ENCODE measurements around the gene FAM163B. TPM values are rescaled to one million over a fixed set of nuclear protein-coding genes. Genes with fewer than 3 reads are reported as not detected.

FAM163B gene
- polyA plus RNA-seq, 1 donor (not counting 4 experiments of a cell fraction or from before 2014, with no cell fraction given) = not detected

- TF ChIP-seq CTCF (optimal IDR thresholded peaks at IDR 0.05 in 1 of 3, IDR thresholded peaks at IDR 0.05 in 1 of 3, conservative IDR thresholded peaks at IDR 0.05 in 1 of 3; ENCODE audit: extremely low read depth in 1 of 3, insufficient read depth in 2 of 3, low read length in 3 of 3) (no peak), EZH2 (IDR thresholded peaks at IDR 0.05; ENCODE audit: low read length) (no peak)
- H3K36me3 ChIP-seq (ENCODE audit: control insufficient read depth in 2 of 2, extremely low read depth in 1 of 2, insufficient read depth in 2 of 2, low read length in 2 of 2) = no peaks in the 10 kb centered on the region
- H2AFZ ChIP-seq (ENCODE audit: control insufficient read depth, low read length) = no peak overlapping the region
- H4K20me1 ChIP-seq (ENCODE audit: control insufficient read depth, extremely low read depth, insufficient read depth, low read length) = no peaks in the 10 kb centered on the region
- H3K79me2 ChIP-seq (ENCODE audit: control insufficient read depth, insufficient read depth, low read length) = no peaks in the 10 kb centered on the region
- dilution Hi-C loops (cut with MboI; ENCODE audit: extremely low pct_ligation_motif_present, low sequenced_read_pairs) = no loop called here
- peaks cover 5% of the 10 kb centered on the region for H3K27me3 ChIP-seq (ENCODE audit: control insufficient read depth, extremely low read depth, insufficient read depth, low read length)
- H3K9ac ChIP-seq (ENCODE audit: control insufficient read depth, extremely low read depth, insufficient read depth, low read length) = no peak overlapping the region
- no peak overlapping the region for H3K4me3 ChIP-seq (ENCODE audit: control insufficient read depth in 2 of 3, extremely low read depth in 1 of 3, insufficient read depth in 2 of 3, low read depth in 1 of 3, low read length in 3 of 3)
- no peak overlapping the region for H3K4me2 ChIP-seq (ENCODE audit: control insufficient read depth, extremely low read depth, insufficient read depth, low read depth, low read length)
- DNase-seq (ENCODE audit: low read depth, low spot score) (no peak), FAIRE-seq (no peak)
- H3K27ac ChIP-seq (ENCODE audit: control insufficient read depth, insufficient read depth, low read length) = no peak overlapping the region
- H3K9me1 ChIP-seq (ENCODE audit: control insufficient read depth, extremely low read depth, insufficient read depth, low read length) = no peaks in the 10 kb centered on the region
- no peaks in the 10 kb centered on the region for H3K4me1 ChIP-seq (ENCODE audit: control insufficient read depth, extremely low read depth, insufficient read depth, low read length)
- H3K9me3 ChIP-seq (ENCODE audit: control insufficient read depth, low read depth, low read length) = peaks cover 10% of the 10 kb centered on the region
Measured at GRCh38 chr9:133597316-133597957, 11.8 kb downstream of the FAM163B start.

GRCh38 chr9:133595910-133596309 lies 13.3 kb downstream of the FAM163B start:
- H3K9me3 ChIP-seq (ENCODE audit: control insufficient read depth, low read depth, low read length) = peaks cover 10% of the 10 kb centered on the region
- H3K27ac ChIP-seq (ENCODE audit: control insufficient read depth, insufficient read depth, low read length) = no peak overlapping the region
- no peak overlapping the region for H3K9ac ChIP-seq (ENCODE audit: control insufficient read depth, extremely low read depth, insufficient read depth, low read length)
- H3K4me1 ChIP-seq (ENCODE audit: control insufficient read depth, extremely low read depth, insufficient read depth, low read length) = no peaks in the 10 kb centered on the region
- dilution Hi-C loops (cut with MboI; ENCODE audit: extremely low pct_ligation_motif_present, low sequenced_read_pairs) = no loop called here
- TF ChIP-seq CTCF (optimal IDR thresholded peaks at IDR 0.05 in 1 of 3, IDR thresholded peaks at IDR 0.05 in 1 of 3, conservative IDR thresholded peaks at IDR 0.05 in 1 of 3; ENCODE audit: extremely low read depth in 1 of 3, insufficient read depth in 2 of 3, low read length in 3 of 3) = no peak
- TF ChIP-seq EZH2 (IDR thresholded peaks at IDR 0.05; ENCODE audit: low read length) = no peak
- no peaks in the 10 kb centered on the region for H3K79me2 ChIP-seq (ENCODE audit: control insufficient read depth, insufficient read depth, low read length)
- DNase-seq (ENCODE audit: low read depth, low spot score) (no peak), FAIRE-seq (no peak)
- H3K4me3 ChIP-seq (ENCODE audit: control insufficient read depth in 2 of 3, extremely low read depth in 1 of 3, insufficient read depth in 2 of 3, low read depth in 1 of 3, low read length in 3 of 3) = no peak overlapping the region
- no peaks in the 10 kb centered on the region for H3K9me1 ChIP-seq (ENCODE audit: control insufficient read depth, extremely low read depth, insufficient read depth, low read length)
- H2AFZ ChIP-seq (ENCODE audit: control insufficient read depth, low read length) = no peak overlapping the region
- no peak overlapping the region for H3K4me2 ChIP-seq (ENCODE audit: control insufficient read depth, extremely low read depth, insufficient read depth, low read depth, low read length)
- H3K27me3 ChIP-seq (ENCODE audit: control insufficient read depth, extremely low read depth, insufficient read depth, low read length) = peaks cover 3% of the 10 kb centered on the region
- no peaks in the 10 kb centered on the region for H3K36me3 ChIP-seq (ENCODE audit: control insufficient read depth in 2 of 2, extremely low read depth in 1 of 2, insufficient read depth in 2 of 2, low read length in 2 of 2)
- no peaks in the 10 kb centered on the region for H4K20me1 ChIP-seq (ENCODE audit: control insufficient read depth, extremely low read depth, insufficient read depth, low read length)

All from keratinocyte (primary cell).